ENCODE measurements around the gene PDZK1.

GRCh38 chr1:145702826-145703225 lies 4.3 kb downstream of the PDZK1 start:
- TF ChIP-seq POLR2A (IDR thresholded peaks at IDR 0.05) = no peak
- TF ChIP-seq CTCF (IDR thresholded peaks at IDR 0.05) = no peak

All from body of pancreas (tissue), 4 donors.